HepG2 (cell line): ENCODE results near the gene C14orf93. TPM values are rescaled to one million over a fixed set of nuclear protein-coding genes. Genes with fewer than 3 reads are reported as not detected.

Source experiments
- HNF1A ChIP-seq, 2 experiments: sonication (generic) in 1 of 2; formaldehyde crosslinking in 1 of 2; IDR thresholded peaks; 2 replicates each; pipeline versions ENCODE4 v1.4.0 to v1.6.1; 2016 to 2020; ENCODE audit warnings: borderline replicate concordance in 1 of 2, low read depth in 1 of 2, mild to moderate bottlenecking in 1 of 2, missing genetic modification reagents in 1 of 2
- KIAA2018 ChIP-seq: sonication (generic); formaldehyde crosslinking; IDR thresholded peaks from 2 replicates; pipeline ENCODE4 v1.5.0; 2020; ENCODE audit warnings: mild to moderate bottlenecking, missing genetic modification reagents, borderline replicate concordance
- NFKB2 ChIP-seq: sonication (generic); formaldehyde crosslinking; IDR thresholded peaks from 2 replicates; pipeline ENCODE4 v1.4.0; 2020; ENCODE audit warnings: missing genetic modification reagents, borderline replicate concordance
- PCBP2 ChIP-seq: fragments of 200-400 bp; formaldehyde crosslinking; optimal IDR thresholded peaks from 2 replicates; pipeline ENCODE3; 2018; ENCODE audit warnings: low read length, low read depth; ENCODE audit not compliant: poor library complexity, severe bottlenecking
- TRIM24 ChIP-seq: sonication (generic); formaldehyde crosslinking; IDR thresholded peaks from 2 replicates; pipeline ENCODE4 v1.8.0; 2022; ENCODE audit warnings: mild to moderate bottlenecking, missing genetic modification reagents
- ZNF292 ChIP-seq: sonication (generic); formaldehyde crosslinking; IDR thresholded peaks from 2 replicates; pipeline ENCODE4 v1.8.1; 2022; ENCODE audit warnings: mild to moderate bottlenecking, low read depth, missing genetic modification reagents, borderline replicate concordance
- ZNF589 ChIP-seq: sonication (generic); formaldehyde crosslinking; conservative IDR thresholded peaks from 2 replicates; pipeline ENCODE4 v1.8.0; 2022; ENCODE audit warnings: mild to moderate bottlenecking, moderate library complexity, missing genetic modification reagents
- ZNF691 ChIP-seq: sonication (generic); formaldehyde crosslinking; IDR thresholded peaks from 2 replicates; pipeline ENCODE4 v1.4.0; 2020; ENCODE audit warnings: missing genetic modification reagents, low read depth, mild to moderate bottlenecking, borderline replicate concordance
- ZNF710 ChIP-seq: sonication (generic); formaldehyde crosslinking; IDR thresholded peaks from 2 replicates; pipeline ENCODE4 v1.5.0; 2020; ENCODE audit warnings: mild to moderate bottlenecking, missing genetic modification reagents, borderline replicate concordance
- polyA plus RNA-seq, 8 experiments: library from polyadenylated mRNA; depleted of rRNA in 3 of 8; stranded (reverse) in 7 of 8; unstranded in 1 of 8; fragments of >200 nt; fragmentation: Illumina TruSeq in 4 of 8; extraction: Trizol in 4 of 8; gene quantifications; 2 replicates each; pipeline versions ENCODE4 v1.2.1 to v1.2.3, GENCODE V29; 2011 to 2016; ENCODE audit warnings: low read depth in 4 of 8, missing spikeins in 1 of 8, mixed read lengths in 1 of 8; ENCODE audit not compliant: insufficient read depth in 1 of 8
- total RNA-seq, 5 experiments: library from RNA; depleted of rRNA; stranded (reverse); fragments of >200 nt; fragmentation: Illumina TruSeq; extraction: Trizol; gene quantifications; 2 replicates each; pipeline ENCODE4 v1.2.3, GENCODE V29; 2016; ENCODE audit warnings: low read depth in 1 of 5
- TF ChIP-seq, protein P1 (sequence below): sonication (generic); formaldehyde crosslinking; IDR thresholded peaks from 2 replicates; pipeline ENCODE4 v1.4.0; 2020; ENCODE audit warnings: mild to moderate bottlenecking, missing genetic modification reagents

C14orf93 gene
- total and polyA plus RNA-seq, 2 of the 13 experiments (the other 11 are each of a cell fraction or from before 2014, with no cell fraction given): 11.4 to 22.5 TPM

GRCh38 chr14:23006544-23007419 is 3.2 kb downstream of the C14orf93 start (continued):
- TF ChIP-seq KIAA2018 (peak; percentile 75), HNF1A (IDR thresholded peaks at IDR 0.05; ENCODE audit: low read depth) (peak; percentile 60), HNF1A (CRISPR knock-in tag; IDR thresholded peaks at IDR 0.05; ENCODE audit: borderline replicate concordance) (peak; percentile 90), TRIM24 (CRISPR knock-in tag) (no peak), NFKB2 (CRISPR knock-in tag) (peak; percentile 99), ZNF589 (CRISPR knock-in tag) (peak; percentile 98), ZNF292 (CRISPR knock-in tag) (peak; percentile 100), ZNF691 (CRISPR knock-in tag) (peak; percentile 99), PCBP2 (no peak), ZNF710 (CRISPR knock-in tag) (peak; percentile 94; the same call in 1 of the 2 replicates)
- TF ChIP-seq, protein P1, sequence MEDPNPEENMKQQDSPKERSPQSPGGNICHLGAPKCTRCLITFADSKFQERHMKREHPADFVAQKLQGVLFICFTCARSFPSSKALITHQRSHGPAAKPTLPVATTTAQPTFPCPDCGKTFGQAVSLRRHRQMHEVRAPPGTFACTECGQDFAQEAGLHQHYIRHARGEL: 0 out of 2 replicates have a peak, but pooled peaks have one; percentile 76
